Measurements from ENCODE around the gene DAPK2. TPM values are rescaled to one million over a fixed set of nuclear protein-coding genes. Genes with fewer than 3 reads are reported as not detected.

The DAPK2 gene
- total RNA-seq, 1 donor from 2014 or later = 0.52 TPM

DNA sequence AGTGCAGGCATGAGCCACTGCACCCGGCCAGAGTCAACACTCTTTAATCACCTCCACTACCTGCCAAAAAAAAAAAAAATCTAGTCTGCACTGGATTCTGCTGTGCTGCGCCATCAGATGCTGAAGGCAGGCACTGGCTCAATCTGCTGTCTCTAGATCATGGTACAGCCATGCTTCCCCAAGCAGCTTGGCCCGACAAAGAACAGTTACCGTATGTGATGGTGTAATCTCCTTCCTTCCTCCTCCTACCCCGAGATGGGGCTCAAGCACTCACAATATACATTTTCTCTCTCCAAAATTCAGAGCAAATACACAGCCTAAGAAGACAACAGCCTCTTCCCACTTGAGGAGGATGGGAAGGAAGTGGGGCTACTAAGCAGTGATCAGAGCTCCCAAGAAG, 45.1 kb downstream of the DAPK2 start:
- no peak overlapping the region for H3K4me3 Mint-ChIP-seq (ENCODE audit: unreplicated experiment)
- Histone ChIP-seq H4K20me1 (ENCODE audit: insufficient read depth, low read length) (no peaks in the 10 kb centered on the region), H3K27ac (ENCODE audit: low read depth, low read length) (no peak overlapping the region), H3K9ac (ENCODE audit: low read length) (no peak overlapping the region), H3K4me1 (ENCODE audit: insufficient read depth, low read length) (peaks cover 9% of the 10 kb centered on the region), H3K9me3 (ENCODE audit: insufficient read depth, low read depth, low read length) (no peaks in the 10 kb centered on the region), H3K79me2 (ENCODE audit: insufficient read depth, low read length) (no peaks in the 10 kb centered on the region), H3K4me3 (ENCODE audit: insufficient read depth, low read depth, low read length) (no peak overlapping the region), H3K36me3 (ENCODE audit: insufficient read depth, low read length) (no peaks in the 10 kb centered on the region), H3K27me3 (ENCODE audit: insufficient read depth, low read length) (peaks cover 3% of the 10 kb centered on the region), H2AFZ (ENCODE audit: low read depth, low read length) (no peak overlapping the region), H3K4me2 (ENCODE audit: low read length) (no peak overlapping the region)
- H3K36me3 Mint-ChIP-seq (ENCODE audit: low read depth, unreplicated experiment) = peaks cover 2% of the 10 kb centered on the region
- no peak for DNase-seq (ENCODE audit: low read depth)
- peaks cover 28% of the 10 kb centered on the region for H3K27me3 Mint-ChIP-seq (ENCODE audit: low read depth, unreplicated experiment)
- no peak for TF ChIP-seq EZH2 (IDR thresholded peaks at IDR 0.05; ENCODE audit: insufficient read depth, low read length)
- TF ChIP-seq, protein P1, sequence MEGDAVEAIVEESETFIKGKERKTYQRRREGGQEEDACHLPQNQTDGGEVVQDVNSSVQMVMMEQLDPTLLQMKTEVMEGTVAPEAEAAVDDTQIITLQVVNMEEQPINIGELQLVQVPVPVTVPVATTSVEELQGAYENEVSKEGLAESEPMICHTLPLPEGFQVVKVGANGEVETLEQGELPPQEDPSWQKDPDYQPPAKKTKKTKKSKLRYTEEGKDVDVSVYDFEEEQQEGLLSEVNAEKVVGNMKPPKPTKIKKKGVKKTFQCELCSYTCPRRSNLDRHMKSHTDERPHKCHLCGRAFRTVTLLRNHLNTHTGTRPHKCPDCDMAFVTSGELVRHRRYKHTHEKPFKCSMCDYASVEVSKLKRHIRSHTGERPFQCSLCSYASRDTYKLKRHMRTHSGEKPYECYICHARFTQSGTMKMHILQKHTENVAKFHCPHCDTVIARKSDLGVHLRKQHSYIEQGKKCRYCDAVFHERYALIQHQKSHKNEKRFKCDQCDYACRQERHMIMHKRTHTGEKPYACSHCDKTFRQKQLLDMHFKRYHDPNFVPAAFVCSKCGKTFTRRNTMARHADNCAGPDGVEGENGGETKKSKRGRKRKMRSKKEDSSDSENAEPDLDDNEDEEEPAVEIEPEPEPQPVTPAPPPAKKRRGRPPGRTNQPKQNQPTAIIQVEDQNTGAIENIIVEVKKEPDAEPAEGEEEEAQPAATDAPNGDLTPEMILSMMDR (IDR thresholded peaks at IDR 0.05; ENCODE audit: insufficient read depth, low read depth, low read length) = no peak
- H3K9me3 Mint-ChIP-seq (ENCODE audit: unreplicated experiment) = peaks cover under 1% of the 10 kb centered on the region
- FAIRE-seq = no peak
- peak overlapping the region; percentile 62 for H3K27ac Mint-ChIP-seq (ENCODE audit: unreplicated experiment)
- peaks cover 28% of the 10 kb centered on the region for H3K4me1 Mint-ChIP-seq (ENCODE audit: low read depth, unreplicated experiment)

DNA sequence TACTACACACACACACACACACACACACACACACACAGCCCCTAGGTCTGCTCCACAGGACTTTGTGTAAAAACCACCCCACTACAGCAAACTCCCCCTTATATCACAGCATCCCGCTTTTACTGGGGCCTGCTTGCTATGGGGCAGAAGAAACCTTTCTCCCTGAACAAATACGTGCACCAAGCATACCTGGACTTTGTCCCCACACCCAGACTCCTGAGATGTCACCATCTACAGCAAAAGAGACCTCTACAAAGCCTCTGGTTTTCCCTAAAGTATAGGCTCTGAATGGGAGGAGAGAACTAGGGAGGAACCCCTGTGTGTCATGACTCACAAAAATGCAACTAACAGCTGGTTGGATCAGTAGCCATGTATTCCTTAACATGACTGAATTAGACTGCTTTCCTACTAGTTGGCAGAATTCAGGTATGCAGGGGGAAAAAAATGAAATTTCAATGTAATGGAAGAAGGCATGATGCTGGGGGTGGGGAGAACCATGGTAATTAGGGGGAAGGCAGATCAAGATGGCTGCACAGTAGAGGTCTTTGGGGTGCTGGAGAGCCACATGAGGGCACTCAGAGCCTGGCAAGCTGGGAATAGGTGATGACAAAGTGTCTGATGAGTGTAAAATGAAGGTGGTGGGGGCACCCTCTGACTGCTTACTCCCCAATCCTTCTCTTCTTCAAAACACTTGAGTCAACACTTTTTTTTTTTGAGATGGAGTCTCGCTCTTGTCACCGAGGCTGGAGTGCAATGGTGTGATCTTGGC, 45.9 kb downstream of the DAPK2 start:
- FAIRE-seq (no peak), DNase-seq (ENCODE audit: low read depth) (no peak)
- no peak overlapping the region for H3K27ac ChIP-seq (ENCODE audit: low read depth, low read length)
- no peak overlapping the region for H3K4me3 ChIP-seq (ENCODE audit: insufficient read depth, low read depth, low read length)
- no peaks in the 10 kb centered on the region for H3K79me2 ChIP-seq (ENCODE audit: insufficient read depth, low read length)
- H4K20me1 ChIP-seq (ENCODE audit: insufficient read depth, low read length) = no peaks in the 10 kb centered on the region
- H2AFZ ChIP-seq (ENCODE audit: low read depth, low read length) = no peak overlapping the region
- no peaks in the 10 kb centered on the region for H3K36me3 ChIP-seq (ENCODE audit: insufficient read depth, low read length)
- TF ChIP-seq, protein P1 (IDR thresholded peaks at IDR 0.05; ENCODE audit: insufficient read depth, low read depth, low read length) = no peak
- TF ChIP-seq EZH2 (IDR thresholded peaks at IDR 0.05; ENCODE audit: insufficient read depth, low read length) = no peak
- Mint-ChIP-seq H3K4me3 (ENCODE audit: unreplicated experiment) (peak overlapping the region; percentile 30), H3K4me1 (ENCODE audit: low read depth, unreplicated experiment) (peaks cover 28% of the 10 kb centered on the region), H3K27me3 (ENCODE audit: low read depth, unreplicated experiment) (peaks cover 29% of the 10 kb centered on the region), H3K27ac (ENCODE audit: unreplicated experiment) (peak overlapping the region; percentile 21), H3K36me3 (ENCODE audit: low read depth, unreplicated experiment) (peaks cover 2% of the 10 kb centered on the region), H3K9me3 (ENCODE audit: unreplicated experiment) (no peaks in the 10 kb centered on the region)
- H3K9me3 ChIP-seq (ENCODE audit: insufficient read depth, low read depth, low read length) = no peaks in the 10 kb centered on the region
- H3K4me1 ChIP-seq (ENCODE audit: insufficient read depth, low read length) = peaks cover 9% of the 10 kb centered on the region
- no peak overlapping the region for H3K4me2 ChIP-seq (ENCODE audit: low read length)
- no peak overlapping the region for H3K9ac ChIP-seq (ENCODE audit: low read length)
- peaks cover 3% of the 10 kb centered on the region for H3K27me3 ChIP-seq (ENCODE audit: insufficient read depth, low read length)

DNA sequence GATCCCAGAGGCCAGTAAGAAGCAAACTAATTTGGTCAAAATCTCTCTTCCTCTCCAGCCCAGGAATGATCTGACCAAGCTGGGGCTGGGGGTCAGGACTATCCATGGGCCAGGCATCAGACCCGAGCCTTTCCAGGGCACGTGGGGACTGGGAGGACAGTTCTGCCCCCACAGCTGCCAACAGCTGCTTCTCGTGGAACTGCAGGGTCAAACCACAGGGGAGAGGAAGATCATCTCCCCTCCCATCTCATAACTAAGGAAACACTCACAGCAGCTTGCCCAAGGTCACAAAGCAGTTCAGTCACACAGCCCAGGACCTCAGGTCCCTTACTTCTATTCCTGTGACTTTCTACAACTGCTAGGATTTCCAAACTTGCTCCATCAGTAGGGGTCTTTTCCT, 47.1 kb downstream of the DAPK2 start:
- FAIRE-seq = no peak
- Histone ChIP-seq H3K4me2 (ENCODE audit: low read length) (no peak overlapping the region), H4K20me1 (ENCODE audit: insufficient read depth, low read length) (no peaks in the 10 kb centered on the region)

More for the DNA sequence above, 47.1 kb downstream of the DAPK2 start:
- TF ChIP-seq, protein P1 (IDR thresholded peaks at IDR 0.05; ENCODE audit: insufficient read depth, low read depth, low read length) = no peak
- TF ChIP-seq EZH2 (IDR thresholded peaks at IDR 0.05; ENCODE audit: insufficient read depth, low read length) = no peak
- peaks cover 2% of the 10 kb centered on the region for H3K36me3 Mint-ChIP-seq (ENCODE audit: low read depth, unreplicated experiment)
- H3K4me1 Mint-ChIP-seq (ENCODE audit: low read depth, unreplicated experiment) = peaks cover 28% of the 10 kb centered on the region
- H3K27me3 Mint-ChIP-seq (ENCODE audit: low read depth, unreplicated experiment) = peaks cover 19% of the 10 kb centered on the region
- H3K27ac Mint-ChIP-seq (ENCODE audit: unreplicated experiment) = no peak overlapping the region
- Histone ChIP-seq H3K79me2 (ENCODE audit: insufficient read depth, low read length) (no peaks in the 10 kb centered on the region), H3K27ac (ENCODE audit: low read depth, low read length) (no peak overlapping the region), H3K4me3 (ENCODE audit: insufficient read depth, low read depth, low read length) (no peak overlapping the region), H3K4me1 (ENCODE audit: insufficient read depth, low read length) (peaks cover 9% of the 10 kb centered on the region), H2AFZ (ENCODE audit: low read depth, low read length) (no peak overlapping the region), H3K27me3 (ENCODE audit: insufficient read depth, low read length) (peaks cover 3% of the 10 kb centered on the region), H3K9ac (ENCODE audit: low read length) (no peak overlapping the region), H3K36me3 (ENCODE audit: insufficient read depth, low read length) (no peaks in the 10 kb centered on the region), H3K9me3 (ENCODE audit: insufficient read depth, low read depth, low read length) (no peaks in the 10 kb centered on the region)
- DNase-seq (ENCODE audit: low read depth) = no peak
- H3K4me3 Mint-ChIP-seq (ENCODE audit: unreplicated experiment) = peak overlapping the region; percentile 34
- no peaks in the 10 kb centered on the region for H3K9me3 Mint-ChIP-seq (ENCODE audit: unreplicated experiment)
